Stimulated activated CD4-positive, alpha-beta T cell treated with anti-CD3 and anti-CD28 coated beads, Interleukin-1b, Interleukin-23, amount 100 ng/mL, for 24 hours (primary cell): Measurements from ENCODE around the gene CLDN18.

Source experiments
- DNase-seq, 4 experiments: peaks; one replicate each; pipeline ENCODE4 v3.0.0-alpha.2; 2020; ENCODE audit warnings: low read depth in 4 of 4, low spot score in 1 of 4

CLDN18 gene

GRCh38 chr3:138009476-138010272 lies at the start of gene CLDN18:
Gene CLDN18 (plus strand): TSS chr3:138010165. CDS start chr3:138010226, 61 bp downstream.
- no peak for DNase-seq

DNA sequence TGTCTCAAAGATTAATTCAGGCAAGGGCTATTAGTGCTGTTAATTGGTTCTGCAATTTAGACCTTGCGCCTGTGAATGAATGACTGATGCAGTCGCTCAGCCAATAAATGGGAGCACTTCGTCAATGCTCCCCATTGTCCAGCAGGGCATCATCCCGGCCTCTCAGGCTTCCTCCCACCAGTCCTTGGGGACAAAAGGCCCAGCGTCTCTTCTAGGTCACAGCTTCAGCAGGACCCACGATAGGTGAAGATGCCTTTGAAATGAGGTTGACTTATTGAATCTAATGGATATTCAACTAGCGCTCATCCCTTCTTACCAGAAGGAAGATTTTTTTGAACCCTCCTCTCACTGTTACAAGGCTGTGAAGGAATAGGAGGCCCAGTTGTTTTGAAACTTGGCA lies 47.7 kb upstream of the CLDN18 start:
- no peak for DNase-seq

- no peak for DNase-seq
These were observed 46.5 kb upstream of the CLDN18 start for GRCh38 chr3:137963463-137963862.

GRCh38 chr3:137970914-137971831 lies 38.8 kb upstream of the CLDN18 start:
- DNase-seq: peak in 3 of 4 experiments; percentile 25 to 35 (median 26)

- DNase-seq: no peak
These were observed 37.6 kb upstream of the CLDN18 start for GRCh38 chr3:137972396-137972795.

DNA sequence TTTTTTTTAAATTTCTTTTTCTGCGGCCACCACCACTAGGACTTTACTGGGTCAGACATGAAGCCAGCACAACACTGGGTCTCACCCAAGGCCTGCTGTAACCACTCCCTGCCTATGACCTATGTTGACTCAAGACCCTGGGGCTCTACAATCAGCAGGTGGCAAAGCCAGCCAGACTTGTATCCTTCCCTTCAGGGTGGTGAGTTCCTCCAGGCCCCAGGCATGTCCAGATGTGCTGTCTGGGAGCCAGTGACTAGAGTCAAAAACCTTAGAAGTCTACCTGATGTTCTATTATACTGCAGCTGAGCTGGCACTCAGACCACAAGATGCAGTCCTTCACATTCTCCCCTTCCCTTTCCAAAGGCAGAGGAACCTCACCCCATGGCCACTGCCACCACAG lies 31.6 kb upstream of the CLDN18 start:
- DNase-seq: no peak

DNA sequence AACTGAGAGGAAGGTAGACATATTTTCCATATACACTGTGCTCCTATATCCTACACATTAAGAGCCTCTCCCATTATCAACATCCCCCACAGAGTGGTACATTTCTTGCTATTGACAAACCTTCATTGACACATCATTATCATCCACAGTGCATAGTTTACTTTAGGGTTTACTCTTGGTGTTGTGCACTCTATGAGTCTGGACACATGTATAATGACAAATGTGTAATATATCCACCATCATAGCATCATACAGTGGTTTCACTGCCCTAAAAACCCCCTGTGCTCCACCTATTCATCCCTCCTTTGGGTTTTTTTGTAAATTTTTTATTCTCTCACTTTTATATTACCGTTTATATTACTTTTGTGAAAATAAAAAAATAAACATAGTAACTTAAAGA lies 22.2 kb upstream of the CLDN18 start:
- DNase-seq: no peak

DNA sequence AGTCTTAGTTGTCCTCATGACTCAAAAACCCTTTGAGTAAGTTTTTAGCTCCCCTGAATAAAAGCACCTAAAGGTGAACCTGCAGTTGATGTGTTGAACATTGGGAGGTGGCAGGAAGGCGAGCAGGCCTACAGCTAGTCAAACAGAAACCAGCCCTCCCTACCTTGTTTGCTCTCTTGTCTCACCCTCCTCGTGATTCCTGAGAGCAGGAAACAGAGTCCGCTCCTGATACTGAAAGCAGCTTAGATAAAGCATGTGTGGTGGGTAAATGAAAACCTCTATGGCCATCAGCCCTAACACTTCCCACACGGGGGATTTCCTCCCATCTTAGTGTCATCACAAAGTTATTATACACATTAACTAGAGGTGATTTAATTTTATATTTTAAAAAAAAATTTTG lies 21.8 kb upstream of the CLDN18 start:
- DNase-seq: no peak

DNA sequence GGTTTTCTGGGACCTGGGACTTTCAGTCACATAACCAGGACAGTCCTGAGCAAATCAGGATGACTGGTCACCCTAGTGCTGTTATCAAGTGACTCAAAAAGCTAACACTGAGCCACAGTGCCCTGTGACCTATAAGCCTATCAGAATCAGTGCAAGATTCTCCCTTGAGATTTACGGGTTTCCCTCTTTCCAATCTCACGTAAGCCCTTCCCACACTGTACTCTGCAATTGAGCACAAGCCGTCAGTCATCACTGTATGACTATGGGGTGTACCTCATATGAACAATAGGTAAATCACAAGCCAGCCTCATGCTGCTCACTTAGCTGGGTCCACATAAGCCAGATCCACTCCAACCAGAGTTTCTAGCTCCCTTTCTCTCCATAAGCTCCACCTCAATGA lies 21.0 kb upstream of the CLDN18 start:
- no peak for DNase-seq

DNA sequence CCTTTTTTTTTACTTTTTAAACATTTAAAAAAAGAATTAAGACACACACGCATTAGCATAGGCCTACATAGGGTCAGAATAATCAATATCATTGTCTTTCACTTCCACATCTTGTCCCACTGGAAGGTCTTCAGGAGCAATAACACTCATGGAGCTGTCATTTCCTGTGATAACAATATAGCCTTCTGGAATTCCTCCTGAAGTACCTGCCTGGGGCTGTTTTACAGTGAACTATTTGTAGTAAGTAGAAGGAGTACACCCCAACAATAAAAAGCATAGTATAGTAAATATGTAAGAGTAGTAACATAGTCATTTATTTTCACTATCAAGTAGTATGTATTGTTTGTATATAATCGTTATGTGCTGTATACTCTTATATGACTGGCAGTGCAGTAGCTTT lies 19.5 kb upstream of the CLDN18 start:
- no peak for DNase-seq

- DNase-seq: no peak
These were observed 17.4 kb upstream of the CLDN18 start for GRCh38 chr3:137992592-137992991.

- DNase-seq: no peak
These were observed 11.6 kb upstream of the CLDN18 start for GRCh38 chr3:137998121-137999042.

DNA sequence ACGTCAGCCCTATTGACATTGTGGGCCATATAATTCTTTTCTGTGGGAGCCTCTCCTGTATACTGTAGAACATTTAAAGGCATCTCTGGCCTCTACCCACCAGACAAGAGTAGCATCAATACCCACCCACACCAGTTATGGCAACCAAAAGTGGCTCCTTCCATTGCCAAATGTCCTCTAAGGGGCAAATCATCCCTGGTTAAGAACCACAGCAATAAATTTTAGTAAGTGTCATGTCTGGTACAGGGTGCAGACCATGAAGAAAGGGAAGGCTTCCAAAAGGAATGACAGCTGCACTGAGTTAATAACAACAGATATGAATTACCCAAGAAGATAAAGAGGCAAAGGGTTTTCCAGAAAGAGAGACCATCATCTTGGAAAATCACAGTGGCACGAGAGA lies 6.9 kb upstream of the CLDN18 start:
- no peak for DNase-seq

GRCh38 chr3:138005627-138006026 lies 4.3 kb upstream of the CLDN18 start:
- no peak for DNase-seq

- DNase-seq: no peak
These were observed 2.1 kb upstream of the CLDN18 start for GRCh38 chr3:138007898-138008297.

- DNase-seq: no peak
These were observed 267 bp downstream of the CLDN18 start for GRCh38 chr3:138010273-138010590.

DNA sequence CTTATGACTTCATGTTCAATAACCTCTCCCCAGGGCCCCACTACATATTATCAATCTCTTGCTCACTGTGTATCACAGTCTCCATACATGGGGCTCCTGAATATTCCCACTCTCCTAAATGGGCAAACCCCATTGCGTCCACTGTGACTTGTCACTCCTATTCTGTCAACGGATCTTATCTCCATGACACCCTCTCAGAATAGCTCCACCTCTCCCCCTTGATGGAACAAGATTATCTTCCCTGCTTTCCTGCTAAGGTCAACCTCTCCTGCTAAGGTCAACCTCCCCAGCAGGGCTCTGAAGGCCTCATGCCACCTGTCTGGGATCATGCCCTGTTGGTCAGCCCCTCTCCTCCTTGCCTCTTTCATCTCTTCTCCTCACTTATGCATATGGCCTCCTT lies 1.8 kb downstream of the CLDN18 start:
- no peak for DNase-seq

DNA sequence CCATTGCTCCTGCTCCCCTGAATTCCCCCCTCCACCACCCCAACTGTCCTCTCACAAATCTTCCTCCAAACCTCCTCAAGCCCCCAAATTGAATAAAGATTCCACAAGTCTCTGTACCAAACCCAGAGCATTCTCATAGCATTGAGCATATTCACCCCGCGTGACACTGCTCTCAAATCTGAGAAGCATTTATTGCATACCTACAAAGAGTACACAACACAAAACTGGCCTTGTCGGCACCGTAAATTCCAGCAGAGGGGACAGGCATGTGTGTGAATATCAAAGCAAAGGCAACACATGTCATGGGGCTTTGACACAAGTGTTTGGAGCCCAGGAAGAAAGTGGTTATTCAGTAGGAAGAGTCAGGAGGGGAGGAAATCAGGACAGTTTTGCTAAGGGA lies 2.6 kb downstream of the CLDN18 start:
- no peak for DNase-seq

- DNase-seq: no peak
These were observed 6.1 kb downstream of the CLDN18 start for GRCh38 chr3:138016065-138016464.

DNA sequence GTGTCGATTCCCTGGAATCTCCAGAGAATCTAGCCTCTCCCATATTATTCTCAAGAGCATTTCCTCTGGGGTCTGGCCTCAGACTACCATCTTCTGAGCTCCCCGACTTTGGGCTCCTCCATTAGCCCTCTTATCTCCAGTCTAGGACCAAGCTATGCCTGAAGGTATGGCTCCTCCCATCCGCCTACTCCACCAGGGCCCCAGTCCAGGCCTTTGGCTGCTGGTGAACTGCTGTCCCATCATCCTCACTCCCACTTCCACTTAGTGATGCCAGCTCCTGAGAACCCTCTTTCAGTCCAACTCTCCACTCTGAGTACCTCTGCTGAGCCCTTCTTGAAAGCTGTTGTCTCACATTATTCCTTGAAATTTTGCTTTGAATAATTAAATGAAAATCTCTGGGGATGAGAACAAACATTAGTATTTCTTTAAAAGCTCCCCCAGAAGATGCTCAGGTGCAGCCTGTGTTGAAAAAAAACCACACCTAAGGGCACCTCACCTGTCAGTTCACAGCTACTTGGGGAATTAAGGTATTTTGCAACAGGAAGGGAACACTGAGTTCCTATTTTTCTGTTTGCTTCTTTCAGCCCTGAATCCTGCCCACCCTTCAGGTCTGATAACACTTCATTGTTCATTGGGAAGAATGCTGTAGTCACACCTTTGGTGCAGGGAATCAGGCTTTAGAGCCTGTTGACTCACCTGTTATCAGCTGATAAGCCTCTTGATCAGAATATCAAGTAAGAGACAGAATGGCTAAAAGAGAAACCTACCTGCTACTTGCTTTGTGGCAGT lies 9.5 kb downstream of the CLDN18 start:
- no peak for DNase-seq

GRCh38 chr3:138023754-138024153 lies 13.8 kb downstream of the CLDN18 start:
- DNase-seq: no peak
